ENCODE results near the gene EXOSC5. TPM values are rescaled to one million over a fixed set of nuclear protein-coding genes. Genes with fewer than 3 reads are reported as not detected.

EXOSC5 gene
- total and polyA plus RNA-seq, 2 of the 13 experiments (the other 11 are each of a cell fraction or from before 2014, with no cell fraction given), result 24.1 to 26.5 TPM

DNA sequence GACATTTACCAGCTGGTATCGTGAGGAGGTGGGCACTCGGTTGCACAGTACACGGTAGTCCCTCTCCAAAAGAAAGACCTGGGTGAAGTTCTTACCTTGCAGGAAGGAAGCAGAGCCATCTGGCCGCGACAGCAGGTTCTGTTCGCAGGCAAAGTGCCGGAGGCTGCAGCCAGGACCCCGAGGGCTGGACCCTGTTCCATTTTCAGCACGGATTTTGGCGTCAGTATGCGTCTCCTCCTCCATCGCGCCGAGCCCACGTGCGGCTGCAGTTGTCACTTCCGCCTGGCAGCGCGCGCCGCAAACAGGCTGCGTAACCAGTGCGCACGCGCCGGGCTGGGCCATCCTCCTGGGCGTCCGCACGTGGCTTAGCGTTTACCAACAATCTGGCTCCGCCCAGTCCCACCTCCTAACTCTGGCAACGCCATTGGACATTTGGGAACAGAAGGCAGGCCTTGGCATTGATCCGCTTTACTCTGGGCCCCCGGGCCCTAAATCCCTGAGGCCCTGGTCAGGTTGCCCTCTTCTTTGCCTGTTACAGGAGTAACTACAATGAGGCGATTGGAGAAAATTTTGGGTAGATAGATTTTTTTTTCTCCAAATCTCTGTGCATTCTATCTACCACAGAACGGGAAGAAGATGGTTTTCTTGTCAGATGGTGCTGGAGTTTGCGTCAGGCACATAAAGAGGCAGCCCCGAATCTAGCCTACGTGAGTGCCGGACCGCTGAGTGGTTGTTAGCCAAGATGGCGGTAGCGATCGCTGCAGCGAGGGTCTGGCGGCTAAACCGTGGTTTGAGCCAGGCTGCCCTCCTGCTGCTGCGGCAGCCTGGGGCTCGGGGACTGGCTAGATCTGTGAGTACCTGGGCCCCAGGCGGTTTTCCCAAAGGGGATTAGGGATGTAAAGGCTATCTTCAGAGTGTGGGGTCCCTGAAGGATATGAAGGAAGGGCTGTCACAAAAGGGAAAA, at the start of gene EXOSC5, which contains the start of gene BCKDHA (continued):
- no peak for TF ChIP-seq ZNF776 (CRISPR knock-in tag; IDR thresholded peaks at IDR 0.05)
- no peak for TF ChIP-seq ATM (IDR thresholded peaks at IDR 0.05; ENCODE audit: borderline replicate concordance)
- no peak for TF ChIP-seq ZNF333 (CRISPR knock-in tag; IDR thresholded peaks at IDR 0.05; ENCODE audit: borderline replicate concordance)
- TF ChIP-seq, protein P1, sequence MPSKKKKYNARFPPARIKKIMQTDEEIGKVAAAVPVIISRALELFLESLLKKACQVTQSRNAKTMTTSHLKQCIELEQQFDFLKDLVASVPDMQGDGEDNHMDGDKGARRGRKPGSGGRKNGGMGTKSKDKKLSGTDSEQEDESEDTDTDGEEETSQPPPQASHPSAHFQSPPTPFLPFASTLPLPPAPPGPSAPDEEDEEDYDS (CRISPR knock-in tag; IDR thresholded peaks at IDR 0.05), result peak; percentile 32; the same call in 1 of the 2 replicates
- TF ChIP-seq, protein P2, sequence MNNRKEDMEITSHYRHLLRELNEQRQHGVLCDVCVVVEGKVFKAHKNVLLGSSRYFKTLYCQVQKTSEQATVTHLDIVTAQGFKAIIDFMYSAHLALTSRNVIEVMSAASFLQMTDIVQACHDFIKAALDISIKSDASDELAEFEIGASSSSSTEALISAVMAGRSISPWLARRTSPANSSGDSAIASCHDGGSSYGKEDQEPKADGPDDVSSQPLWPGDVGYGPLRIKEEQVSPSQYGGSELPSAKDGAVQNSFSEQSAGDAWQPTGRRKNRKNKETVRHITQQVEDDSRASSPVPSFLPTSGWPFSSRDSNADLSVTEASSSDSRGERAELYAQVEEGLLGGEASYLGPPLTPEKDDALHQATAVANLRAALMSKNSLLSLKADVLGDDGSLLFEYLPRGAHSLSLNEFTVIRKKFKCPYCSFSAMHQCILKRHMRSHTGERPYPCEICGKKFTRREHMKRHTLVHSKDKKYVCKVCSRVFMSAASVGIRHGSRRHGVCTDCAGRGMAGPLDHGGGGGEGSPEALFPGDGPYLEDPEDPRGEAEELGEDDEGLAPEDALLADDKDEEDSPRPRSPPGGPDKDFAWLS (CRISPR knock-in tag; IDR thresholded peaks at IDR 0.05; ENCODE audit: borderline replicate concordance), result no peak
- TF ChIP-seq ZNF607 (CRISPR knock-in tag; IDR thresholded peaks at IDR 0.05; ENCODE audit: borderline replicate concordance), result 0 out of 2 replicates have a peak, but pooled peaks have one; percentile 93
- 0 out of 2 replicates have a peak, but pooled peaks have one; percentile 78 for TF ChIP-seq ZNF136 (CRISPR knock-in tag; IDR thresholded peaks at IDR 0.05; ENCODE audit: low read depth)
- TF ChIP-seq, protein P3, sequence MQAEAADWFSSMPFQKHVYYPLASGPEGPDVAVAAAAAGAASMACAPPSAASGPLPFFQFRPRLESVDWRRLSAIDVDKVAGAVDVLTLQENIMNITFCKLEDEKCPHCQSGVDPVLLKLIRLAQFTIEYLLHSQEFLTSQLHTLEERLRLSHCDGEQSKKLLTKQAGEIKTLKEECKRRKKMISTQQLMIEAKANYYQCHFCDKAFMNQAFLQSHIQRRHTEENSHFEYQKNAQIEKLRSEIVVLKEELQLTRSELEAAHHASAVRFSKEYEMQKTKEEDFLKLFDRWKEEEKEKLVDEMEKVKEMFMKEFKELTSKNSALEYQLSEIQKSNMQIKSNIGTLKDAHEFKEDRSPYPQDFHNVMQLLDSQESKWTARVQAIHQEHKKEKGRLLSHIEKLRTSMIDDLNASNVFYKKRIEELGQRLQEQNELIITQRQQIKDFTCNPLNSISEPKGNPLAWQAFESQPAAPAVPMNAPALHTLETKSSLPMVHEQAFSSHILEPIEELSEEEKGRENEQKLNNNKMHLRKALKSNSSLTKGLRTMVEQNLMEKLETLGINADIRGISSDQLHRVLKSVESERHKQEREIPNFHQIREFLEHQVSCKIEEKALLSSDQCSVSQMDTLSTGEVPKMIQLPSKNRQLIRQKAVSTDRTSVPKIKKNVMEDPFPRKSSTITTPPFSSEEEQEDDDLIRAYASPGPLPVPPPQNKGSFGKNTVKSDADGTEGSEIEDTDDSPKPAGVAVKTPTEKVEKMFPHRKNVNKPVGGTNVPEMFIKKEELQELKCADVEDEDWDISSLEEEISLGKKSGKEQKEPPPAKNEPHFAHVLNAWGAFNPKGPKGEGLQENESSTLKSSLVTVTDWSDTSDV (CRISPR knock-in tag; IDR thresholded peaks at IDR 0.05), result 0 out of 2 replicates have a peak, but pooled peaks have one; percentile 77
- TF ChIP-seq, protein P4, sequence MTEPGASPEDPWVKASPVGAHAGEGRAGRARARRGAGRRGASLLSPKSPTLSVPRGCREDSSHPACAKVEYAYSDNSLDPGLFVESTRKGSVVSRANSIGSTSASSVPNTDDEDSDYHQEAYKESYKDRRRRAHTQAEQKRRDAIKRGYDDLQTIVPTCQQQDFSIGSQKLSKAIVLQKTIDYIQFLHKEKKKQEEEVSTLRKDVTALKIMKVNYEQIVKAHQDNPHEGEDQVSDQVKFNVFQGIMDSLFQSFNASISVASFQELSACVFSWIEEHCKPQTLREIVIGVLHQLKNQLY (CRISPR knock-in tag; IDR thresholded peaks at IDR 0.05), result 0 out of 2 replicates have a peak, but pooled peaks have one; percentile 46
- TF ChIP-seq ZNF44 (CRISPR knock-in tag; IDR thresholded peaks at IDR 0.05), result 0 out of 2 replicates have a peak, but pooled peaks have one; percentile 17
- TF ChIP-seq, protein P5, sequence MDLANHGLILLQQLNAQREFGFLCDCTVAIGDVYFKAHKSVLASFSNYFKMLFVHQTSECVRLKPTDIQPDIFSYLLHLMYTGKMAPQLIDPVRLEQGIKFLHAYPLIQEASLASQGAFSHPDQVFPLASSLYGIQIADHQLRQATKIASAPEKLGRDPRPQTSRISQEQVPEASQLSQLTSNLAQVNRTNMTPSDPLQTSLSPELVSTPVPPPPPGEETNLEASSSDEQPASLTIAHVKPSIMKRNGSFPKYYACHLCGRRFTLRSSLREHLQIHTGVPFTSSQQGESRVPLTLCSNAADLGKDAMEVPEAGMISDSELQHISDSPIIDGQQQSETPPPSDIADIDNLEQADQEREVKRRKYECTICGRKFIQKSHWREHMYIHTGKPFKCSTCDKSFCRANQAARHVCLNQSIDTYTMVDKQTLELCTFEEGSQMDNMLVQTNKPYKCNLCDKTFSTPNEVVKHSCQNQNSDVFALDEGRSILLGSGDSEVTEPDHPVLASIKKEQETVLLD (CRISPR knock-in tag; IDR thresholded peaks at IDR 0.05; ENCODE audit: low read depth), result no peak
- TF ChIP-seq, protein P6, sequence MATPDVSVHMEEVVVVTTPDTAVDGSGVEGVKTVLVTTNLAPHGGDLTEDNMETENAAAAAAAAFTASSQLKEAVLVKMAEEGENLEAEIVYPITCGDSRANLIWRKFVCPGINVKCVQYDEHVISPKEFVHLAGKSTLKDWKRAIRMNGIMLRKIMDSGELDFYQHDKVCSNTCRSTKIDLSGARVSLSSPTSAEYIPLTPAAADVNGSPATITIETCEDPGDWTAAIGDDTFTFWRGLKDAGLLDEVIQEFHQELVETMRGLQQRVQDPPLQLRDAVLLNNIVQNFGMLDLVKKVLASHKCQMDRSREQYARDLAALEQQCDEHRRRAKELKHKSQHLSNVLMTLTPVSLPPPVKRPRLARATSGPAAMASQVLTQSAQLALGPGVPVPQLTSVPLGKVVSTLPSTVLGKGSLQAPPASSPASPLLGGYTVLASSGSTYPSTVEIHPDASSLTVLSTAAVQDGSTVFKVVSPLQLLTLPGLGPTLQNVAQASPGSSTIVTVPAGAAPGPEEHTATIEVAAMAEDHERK (CRISPR knock-in tag; IDR thresholded peaks at IDR 0.05; ENCODE audit: low read depth), result peak; percentile 49
- peak; percentile 73; the same call in 1 of the 2 replicates for TF ChIP-seq KDM5B (CRISPR knock-in tag; IDR thresholded peaks at IDR 0.05; ENCODE audit: borderline replicate concordance)
- TF ChIP-seq, protein P7, sequence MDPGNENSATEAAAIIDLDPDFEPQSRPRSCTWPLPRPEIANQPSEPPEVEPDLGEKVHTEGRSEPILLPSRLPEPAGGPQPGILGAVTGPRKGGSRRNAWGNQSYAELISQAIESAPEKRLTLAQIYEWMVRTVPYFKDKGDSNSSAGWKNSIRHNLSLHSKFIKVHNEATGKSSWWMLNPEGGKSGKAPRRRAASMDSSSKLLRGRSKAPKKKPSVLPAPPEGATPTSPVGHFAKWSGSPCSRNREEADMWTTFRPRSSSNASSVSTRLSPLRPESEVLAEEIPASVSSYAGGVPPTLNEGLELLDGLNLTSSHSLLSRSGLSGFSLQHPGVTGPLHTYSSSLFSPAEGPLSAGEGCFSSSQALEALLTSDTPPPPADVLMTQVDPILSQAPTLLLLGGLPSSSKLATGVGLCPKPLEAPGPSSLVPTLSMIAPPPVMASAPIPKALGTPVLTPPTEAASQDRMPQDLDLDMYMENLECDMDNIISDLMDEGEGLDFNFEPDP (CRISPR knock-in tag; conservative IDR thresholded peaks at IDR 0.05), result no peak
- TF ChIP-seq CHD4 (IDR thresholded peaks at IDR 0.05; ENCODE audit: borderline replicate concordance, low read length), result no peak
